Medulla oblongata (tissue), 1 donor: Measurements from ENCODE around the gene DCLK2.

Experiments used
- DNase-seq: peaks from one replicate; pipeline ENCODE4 v3.0.0-alpha.2; 2015; ENCODE audit errors: extremely low spot score

Gene DCLK2

DNA sequence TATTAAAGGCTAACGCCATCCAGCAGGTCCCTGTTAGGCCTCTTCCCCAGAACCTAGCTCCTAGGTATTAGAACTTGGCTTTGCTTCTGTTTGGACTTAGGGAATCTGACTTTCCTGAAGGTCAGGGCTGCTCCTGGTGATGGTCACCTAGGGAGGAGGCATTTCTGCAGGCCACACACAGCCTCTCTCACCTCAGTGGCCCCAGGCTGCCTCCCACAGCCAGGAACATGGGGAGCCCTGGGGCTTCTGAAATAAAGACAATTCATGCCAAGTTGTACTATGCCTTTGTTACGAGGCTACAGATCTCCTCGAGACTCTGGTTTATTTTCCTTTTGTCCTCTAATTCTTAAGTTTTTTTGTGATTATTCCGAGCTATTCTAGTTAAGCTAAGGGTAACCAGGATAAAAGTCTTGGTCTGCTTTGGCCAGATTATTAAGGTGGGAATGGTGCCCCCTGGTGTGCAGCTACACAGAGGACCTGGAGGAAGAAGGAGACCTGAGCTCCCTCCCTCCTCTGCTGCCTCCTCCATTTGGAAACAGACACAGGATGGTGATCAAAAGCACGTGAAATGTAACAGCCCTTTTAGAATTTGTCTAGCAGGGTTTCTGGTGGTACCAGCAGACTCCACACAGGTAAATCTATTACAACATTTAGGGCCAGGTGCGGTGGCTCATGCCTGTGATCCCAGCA lies 131.0 kb downstream of the DCLK2 start:
- no peak for DNase-seq

GRCh38 chr4:150211016-150211415 lies 132.8 kb downstream of the DCLK2 start:
- peak; percentile 55 for DNase-seq

DNA sequence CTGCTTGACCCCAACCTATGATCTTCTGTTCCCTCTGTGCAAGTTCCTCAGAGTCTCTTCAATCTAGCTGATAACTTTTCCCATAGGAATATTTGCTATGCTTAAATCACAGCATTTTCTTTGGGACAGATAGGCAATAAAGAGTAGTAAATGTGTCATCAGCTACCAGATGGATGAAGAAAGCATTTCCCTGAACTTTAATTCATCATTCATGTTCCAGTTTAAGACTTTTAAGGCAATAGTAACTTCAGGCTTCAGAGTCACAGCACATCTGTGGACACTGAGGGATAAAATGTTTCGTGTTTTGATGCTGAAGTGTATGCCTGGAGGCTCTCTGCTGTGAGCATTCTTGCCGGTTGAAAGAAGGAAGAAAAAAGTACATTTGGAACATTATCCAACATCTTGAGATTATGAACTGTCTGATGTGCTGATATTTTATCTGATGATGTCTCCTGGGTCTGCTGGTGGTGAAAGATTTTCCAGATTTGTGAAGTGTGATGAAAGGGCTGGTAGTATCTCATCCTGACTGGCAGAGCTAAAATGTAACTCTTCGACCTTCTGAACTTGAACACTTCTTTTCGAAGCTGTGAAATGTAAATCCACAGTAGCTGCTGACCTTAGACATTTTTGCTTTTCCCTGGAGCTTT lies 133.7 kb downstream of the DCLK2 start:
- no peak for DNase-seq

DNA sequence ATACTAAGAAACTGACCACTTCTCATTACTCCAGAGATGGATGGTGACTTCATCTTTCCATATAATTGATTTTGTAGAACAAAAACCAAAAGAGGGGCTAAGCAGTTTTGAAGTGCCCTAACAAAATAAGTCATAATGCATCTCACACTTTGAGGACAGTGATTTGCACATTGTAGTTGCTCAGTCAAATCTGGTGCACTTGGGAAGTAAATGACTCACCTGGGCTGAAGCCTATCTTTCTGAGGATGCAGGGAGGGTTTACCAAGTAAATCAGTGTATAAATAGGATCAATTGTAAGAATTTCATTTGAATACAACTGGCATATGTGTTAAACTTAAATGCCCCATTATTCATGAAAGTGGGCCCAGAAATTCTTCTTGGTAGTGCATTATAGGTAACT lies 134.2 kb downstream of the DCLK2 start:
- no peak for DNase-seq

DNA sequence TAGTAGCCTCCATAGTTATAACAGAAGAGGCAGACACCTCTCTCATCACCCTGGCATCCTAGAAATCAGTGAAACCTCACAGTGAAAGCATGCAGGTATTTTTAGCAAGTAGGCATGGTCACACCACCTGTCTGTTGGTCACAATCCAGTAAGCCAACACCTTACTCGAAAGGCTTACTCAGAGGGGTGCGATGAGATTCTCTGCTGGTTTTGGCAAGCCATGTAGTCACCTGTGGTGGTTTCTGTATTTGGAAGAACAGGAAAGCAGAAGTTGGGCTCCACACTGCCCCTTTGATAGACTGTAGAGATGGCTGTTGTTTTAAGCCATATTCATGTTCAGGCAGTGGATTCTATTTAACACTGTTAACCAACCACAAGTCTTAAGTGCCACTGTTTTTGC lies 134.7 kb downstream of the DCLK2 start:
- DNase-seq = no peak

DNA sequence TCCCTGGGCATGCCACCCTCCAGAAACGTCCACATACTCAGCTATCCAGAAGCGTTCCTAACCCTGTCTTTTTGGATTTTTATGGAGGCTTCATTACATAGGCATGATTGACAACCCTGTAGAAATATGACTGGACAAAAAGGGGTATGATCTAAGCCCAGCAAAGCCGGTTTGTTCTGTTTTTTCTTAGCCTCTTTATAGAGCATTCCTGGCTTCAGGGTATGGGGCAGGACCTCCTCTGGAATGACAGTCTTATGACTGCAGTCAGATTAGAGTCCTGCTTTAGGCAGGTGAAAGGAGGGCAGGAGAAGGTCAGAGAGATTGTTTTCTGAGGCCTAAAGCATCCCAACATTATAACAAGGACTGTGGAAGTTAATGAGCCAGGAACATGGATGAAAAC lies 137.4 kb downstream of the DCLK2 start:
- DNase-seq = no peak

DNA sequence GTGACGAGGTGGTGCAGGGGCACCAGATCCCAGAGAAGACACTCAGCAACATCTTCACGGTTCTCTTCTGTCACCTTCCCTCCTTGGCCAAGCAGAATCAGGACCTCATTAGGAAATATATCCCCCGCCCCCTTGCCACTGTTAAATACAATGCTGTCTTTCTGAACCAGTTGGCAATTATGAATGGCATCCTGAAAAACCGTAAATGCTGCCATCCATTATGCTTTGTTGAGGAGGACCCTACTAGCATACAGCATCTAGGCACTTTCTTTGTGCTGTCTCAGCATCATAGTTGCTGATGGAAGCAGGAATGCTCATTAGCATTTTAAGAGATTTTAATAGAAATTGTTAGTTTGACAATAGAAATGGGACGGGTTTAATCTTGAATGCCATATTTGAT lies 138.5 kb downstream of the DCLK2 start:
- DNase-seq = peak; percentile 87

- DNase-seq = peak; percentile 86
Observed at GRCh38 chr4:150217192-150217591, 138.9 kb downstream of the DCLK2 start.

GRCh38 chr4:150217808-150218207 lies 139.6 kb downstream of the DCLK2 start:
- peak; percentile 16 for DNase-seq

DNA sequence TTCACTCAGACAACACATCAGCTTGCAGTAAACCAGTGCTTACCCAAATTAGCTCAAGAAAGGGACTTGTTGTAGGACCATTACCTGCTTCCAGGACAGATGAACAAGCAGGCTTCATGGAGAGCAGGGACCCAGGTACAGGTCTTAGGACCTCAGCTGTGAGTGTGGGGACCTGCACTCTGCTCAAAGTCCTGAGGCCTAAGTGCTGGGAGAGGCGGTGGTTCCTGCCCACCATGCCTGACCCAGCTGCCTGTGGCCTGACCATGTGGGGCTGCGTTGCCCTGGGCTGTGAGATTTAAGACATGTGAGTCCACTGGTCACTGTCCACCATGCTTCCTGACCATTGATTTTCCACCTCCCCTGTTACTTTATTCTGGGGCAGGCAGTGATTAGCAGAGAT lies 140.2 kb downstream of the DCLK2 start:
- DNase-seq = no peak

GRCh38 chr4:150219841-150220240 lies 141.6 kb downstream of the DCLK2 start:
- DNase-seq = no peak

GRCh38 chr4:150224896-150225591 lies 146.8 kb downstream of the DCLK2 start:
- no peak for DNase-seq

GRCh38 chr4:150229520-150229919 lies 151.3 kb downstream of the DCLK2 start:
- no peak for DNase-seq

GRCh38 chr4:150230561-150230960 lies 152.3 kb downstream of the DCLK2 start:
- no peak for DNase-seq

DNA sequence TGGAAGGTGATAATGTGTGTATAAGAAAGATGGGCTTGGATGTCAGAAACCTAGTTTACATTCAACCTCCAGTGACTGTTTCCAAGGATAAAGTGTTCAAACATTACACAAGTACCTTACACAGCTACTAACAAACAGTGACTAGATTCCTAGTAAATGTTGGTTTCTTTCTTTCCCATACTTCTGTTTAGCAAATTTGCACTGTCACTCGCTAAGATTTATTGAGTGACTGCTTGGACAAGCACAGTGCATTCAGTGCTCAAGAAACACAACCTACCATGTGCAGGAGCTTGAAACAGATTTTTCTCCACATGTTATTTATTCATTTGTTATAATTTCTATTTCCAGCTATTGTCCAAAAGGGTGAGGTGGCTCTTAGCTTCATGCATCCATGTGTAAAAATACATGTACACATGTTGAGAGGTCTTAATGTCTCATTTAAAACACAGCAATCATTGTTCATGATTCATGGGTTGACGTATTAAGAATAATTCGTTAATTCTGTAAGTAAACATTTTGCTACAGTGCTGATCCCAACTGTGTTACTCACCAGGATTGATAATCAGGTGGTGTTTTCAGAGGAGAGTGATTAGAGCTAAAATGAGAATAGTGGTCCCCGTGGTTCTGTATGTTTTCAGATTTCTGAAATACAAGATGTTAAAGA lies 153.0 kb downstream of the DCLK2 start:
- no peak for DNase-seq

- DNase-seq = no peak
Observed at GRCh38 chr4:150232029-150232428, 153.8 kb downstream of the DCLK2 start.

GRCh38 chr4:150234246-150234645 lies 156.0 kb downstream of the DCLK2 start:
- no peak for DNase-seq

DNA sequence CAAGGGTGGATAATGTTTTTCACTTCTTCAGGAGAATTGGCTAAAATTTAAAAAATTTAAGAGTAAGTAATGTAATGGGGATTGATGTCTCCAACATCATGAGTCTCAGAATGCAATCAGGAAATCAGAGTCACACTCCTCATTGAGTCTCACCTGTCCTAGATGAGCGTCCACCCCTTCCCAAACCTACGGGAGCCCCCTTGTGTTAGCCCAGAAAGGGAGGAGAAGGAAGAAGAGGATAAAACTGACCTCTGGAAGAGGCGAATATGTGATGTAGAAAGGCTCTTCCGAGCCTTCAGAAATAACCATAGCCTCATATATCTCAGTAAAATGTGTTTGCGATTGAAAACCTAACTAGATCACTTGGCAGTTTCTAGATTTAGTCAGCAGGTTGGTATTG lies 157.1 kb downstream of the DCLK2 start:
- no peak for DNase-seq

- DNase-seq = no peak
Observed at GRCh38 chr4:150235808-150236271, 157.6 kb downstream of the DCLK2 start.

DNA sequence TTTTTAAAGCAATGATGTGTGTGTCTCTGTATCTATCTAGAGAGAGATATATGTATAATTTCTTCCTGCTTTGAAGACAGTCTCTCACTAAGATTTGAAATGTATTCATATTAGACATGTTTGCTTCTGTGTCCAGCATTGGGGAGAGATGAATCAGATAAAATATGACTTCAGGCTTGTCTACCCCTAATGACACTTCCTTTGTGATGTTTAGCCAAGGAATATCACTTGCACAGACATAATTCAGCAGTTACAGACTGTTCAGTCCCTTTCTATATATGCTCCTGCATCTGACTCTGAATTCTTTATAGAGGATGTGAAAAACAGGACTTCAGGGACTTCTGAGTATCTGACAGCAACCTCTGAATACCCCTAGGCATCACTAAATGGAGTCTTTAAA lies 158.4 kb downstream of the DCLK2 start:
- DNase-seq = no peak

DNA sequence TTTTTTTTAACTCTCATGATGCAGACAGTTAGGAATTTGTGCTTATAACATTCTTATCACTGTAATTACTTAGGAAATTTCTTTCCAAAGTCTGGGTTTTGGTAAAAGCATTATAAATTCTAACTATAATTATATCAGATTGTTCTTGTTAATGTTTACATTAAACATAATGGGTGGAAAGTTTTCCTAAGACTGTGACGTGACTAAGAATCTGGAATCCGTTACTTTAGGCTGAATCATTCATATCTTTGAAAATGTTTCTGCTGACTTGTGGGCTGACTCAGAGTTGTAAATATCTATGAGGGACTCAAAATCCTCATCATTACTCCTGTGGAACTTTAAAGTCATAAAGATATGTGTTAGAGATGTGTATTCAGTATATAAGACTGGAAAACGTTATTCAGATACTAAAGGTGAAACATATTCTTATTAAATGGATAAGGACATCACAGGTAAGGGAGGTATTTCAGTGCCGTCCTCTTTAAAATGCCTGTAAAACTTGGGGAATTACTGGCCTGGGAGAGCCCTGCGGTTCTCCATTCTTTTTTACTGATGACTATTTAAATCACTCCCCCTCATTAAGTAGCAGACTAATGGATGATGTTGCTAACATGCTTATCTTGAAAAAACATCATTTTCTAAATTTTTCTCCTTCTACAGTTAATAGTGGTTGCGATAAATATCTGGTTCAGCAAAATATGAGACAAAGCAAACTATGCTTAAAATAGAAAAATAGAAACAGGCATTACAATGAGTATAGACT lies 159.0 kb downstream of the DCLK2 start:
- DNase-seq = no peak

DNA sequence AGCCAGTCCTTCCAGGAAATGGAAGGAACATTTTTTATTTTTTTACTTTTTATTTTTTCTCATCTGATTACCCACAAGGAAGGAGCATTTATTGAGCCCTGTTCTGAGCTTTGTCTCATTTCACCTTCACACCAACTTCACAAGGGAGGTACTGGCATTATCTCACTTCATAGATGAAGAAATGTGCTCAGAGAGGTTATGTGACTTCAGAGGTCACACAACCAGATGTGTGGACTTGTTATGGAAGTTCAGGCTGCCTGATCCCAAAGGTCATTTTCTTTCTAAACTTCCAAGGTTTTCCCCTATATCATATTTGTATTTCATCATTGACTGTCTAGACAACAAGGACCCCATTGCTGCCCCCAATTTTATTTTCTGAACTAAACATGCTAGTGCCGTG lies 160.3 kb downstream of the DCLK2 start:
- no peak for DNase-seq
